ENCODE measurements around the gene PODXL. TPM values are rescaled to one million over a fixed set of nuclear protein-coding genes. Genes with fewer than 3 reads are reported as not detected.

PODXL gene
- total and polyA plus RNA-seq, 2 experiments from 2014 or later = 220 to 727 TPM

DNA sequence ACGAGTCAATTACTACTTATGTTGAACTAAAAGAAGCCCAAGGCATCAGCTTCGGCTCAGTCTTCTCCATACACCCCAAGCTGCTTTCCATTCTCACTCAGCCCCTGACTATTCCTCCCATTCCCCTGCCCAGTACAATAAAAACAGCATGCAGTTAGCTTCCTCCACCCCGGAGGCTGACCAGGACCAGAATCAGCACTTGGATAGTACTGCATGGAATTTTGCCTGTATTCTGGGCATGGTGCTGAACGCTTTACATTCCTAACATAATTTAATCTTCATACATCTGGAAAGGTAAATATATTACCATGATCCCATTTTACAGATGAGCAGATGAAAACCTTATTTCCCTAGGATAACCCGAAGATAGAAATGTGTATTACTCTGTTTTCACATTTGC lies 7.5 kb upstream of the PODXL start:
- TF ChIP-seq NANOG (IDR thresholded peaks at IDR 0.05; ENCODE audit: borderline replicate concordance) = no peak
- TF ChIP-seq JUNB (IDR thresholded peaks at IDR 0.05; ENCODE audit: unreplicated experiment) = no peak
- no peak for TF ChIP-seq CREB1 (CRISPR knock-in tag; IDR thresholded peaks at IDR 0.05; ENCODE audit: low read depth)
- TF ChIP-seq, protein P1, sequence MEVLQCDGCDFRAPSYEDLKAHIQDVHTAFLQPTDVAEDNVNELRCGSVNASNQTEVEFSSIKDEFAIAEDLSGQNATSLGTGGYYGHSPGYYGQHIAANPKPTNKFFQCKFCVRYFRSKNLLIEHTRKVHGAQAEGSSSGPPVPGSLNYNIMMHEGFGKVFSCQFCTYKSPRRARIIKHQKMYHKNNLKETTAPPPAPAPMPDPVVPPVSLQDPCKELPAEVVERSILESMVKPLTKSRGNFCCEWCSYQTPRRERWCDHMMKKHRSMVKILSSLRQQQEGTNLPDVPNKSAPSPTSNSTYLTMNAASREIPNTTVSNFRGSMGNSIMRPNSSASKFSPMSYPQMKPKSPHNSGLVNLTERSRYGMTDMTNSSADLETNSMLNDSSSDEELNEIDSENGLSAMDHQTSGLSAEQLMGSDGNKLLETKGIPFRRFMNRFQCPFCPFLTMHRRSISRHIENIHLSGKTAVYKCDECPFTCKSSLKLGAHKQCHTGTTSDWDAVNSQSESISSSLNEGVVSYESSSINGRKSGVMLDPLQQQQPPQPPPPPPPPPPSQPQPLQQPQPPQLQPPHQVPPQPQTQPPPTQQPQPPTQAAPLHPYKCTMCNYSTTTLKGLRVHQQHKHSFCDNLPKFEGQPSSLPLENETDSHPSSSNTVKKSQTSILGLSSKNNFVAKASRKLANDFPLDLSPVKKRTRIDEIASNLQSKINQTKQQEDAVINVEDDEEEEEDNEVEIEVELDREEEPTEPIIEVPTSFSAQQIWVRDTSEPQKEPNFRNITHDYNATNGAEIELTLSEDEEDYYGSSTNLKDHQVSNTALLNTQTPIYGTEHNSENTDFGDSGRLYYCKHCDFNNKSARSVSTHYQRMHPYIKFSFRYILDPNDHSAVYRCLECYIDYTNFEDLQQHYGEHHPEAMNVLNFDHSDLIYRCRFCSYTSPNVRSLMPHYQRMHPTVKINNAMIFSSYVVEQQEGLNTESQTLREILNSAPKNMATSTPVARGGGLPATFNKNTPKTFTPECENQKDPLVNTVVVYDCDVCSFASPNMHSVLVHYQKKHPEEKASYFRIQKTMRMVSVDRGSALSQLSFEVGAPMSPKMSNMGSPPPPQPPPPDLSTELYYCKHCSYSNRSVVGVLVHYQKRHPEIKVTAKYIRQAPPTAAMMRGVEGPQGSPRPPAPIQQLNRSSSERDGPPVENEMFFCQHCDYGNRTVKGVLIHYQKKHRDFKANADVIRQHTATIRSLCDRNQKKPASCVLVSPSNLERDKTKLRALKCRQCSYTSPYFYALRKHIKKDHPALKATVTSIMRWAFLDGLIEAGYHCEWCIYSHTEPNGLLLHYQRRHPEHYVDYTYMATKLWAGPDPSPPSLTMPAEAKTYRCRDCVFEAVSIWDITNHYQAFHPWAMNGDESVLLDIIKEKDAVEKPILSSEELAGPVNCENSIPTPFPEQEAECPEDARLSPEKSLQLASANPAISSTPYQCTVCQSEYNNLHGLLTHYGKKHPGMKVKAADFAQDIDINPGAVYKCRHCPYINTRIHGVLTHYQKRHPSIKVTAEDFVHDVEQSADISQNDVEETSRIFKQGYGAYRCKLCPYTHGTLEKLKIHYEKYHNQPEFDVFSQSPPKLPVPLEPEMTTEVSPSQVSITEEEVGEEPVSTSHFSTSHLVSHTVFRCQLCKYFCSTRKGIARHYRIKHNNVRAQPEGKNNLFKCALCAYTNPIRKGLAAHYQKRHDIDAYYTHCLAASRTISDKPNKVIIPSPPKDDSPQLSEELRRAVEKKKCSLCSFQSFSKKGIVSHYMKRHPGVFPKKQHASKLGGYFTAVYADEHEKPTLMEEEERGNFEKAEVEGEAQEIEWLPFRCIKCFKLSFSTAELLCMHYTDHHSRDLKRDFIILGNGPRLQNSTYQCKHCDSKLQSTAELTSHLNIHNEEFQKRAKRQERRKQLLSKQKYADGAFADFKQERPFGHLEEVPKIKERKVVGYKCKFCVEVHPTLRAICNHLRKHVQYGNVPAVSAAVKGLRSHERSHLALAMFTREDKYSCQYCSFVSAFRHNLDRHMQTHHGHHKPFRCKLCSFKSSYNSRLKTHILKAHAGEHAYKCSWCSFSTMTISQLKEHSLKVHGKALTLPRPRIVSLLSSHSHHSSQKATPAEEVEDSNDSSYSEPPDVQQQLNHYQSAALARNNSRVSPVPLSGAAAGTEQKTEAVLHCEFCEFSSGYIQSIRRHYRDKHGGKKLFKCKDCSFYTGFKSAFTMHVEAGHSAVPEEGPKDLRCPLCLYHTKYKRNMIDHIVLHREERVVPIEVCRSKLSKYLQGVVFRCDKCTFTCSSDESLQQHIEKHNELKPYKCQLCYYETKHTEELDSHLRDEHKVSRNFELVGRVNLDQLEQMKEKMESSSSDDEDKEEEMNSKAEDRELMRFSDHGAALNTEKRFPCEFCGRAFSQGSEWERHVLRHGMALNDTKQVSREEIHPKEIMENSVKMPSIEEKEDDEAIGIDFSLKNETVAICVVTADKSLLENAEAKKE (CRISPR knock-in tag; IDR thresholded peaks at IDR 0.05) = no peak
- TF ChIP-seq EZH2 (IDR thresholded peaks at IDR 0.05; ENCODE audit: low read depth, unreplicated experiment) = no peak
- no peak for TF ChIP-seq EZH2phosphoT487 (IDR thresholded peaks at IDR 0.05; ENCODE audit: unreplicated experiment)
- TF ChIP-seq ZNF331 (CRISPR knock-in tag; IDR thresholded peaks at IDR 0.05; ENCODE audit: low read depth) = no peak
- TF ChIP-seq POLR2AphosphoS5 (IDR thresholded peaks at IDR 0.05; ENCODE audit: low read depth) = no peak
- TF ChIP-seq, protein P2, sequence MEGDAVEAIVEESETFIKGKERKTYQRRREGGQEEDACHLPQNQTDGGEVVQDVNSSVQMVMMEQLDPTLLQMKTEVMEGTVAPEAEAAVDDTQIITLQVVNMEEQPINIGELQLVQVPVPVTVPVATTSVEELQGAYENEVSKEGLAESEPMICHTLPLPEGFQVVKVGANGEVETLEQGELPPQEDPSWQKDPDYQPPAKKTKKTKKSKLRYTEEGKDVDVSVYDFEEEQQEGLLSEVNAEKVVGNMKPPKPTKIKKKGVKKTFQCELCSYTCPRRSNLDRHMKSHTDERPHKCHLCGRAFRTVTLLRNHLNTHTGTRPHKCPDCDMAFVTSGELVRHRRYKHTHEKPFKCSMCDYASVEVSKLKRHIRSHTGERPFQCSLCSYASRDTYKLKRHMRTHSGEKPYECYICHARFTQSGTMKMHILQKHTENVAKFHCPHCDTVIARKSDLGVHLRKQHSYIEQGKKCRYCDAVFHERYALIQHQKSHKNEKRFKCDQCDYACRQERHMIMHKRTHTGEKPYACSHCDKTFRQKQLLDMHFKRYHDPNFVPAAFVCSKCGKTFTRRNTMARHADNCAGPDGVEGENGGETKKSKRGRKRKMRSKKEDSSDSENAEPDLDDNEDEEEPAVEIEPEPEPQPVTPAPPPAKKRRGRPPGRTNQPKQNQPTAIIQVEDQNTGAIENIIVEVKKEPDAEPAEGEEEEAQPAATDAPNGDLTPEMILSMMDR (conservative IDR thresholded peaks at IDR 0.05; ENCODE audit: low read depth in 2 of 2) = no peak
- no peak for TF ChIP-seq STAT1 (IDR thresholded peaks at IDR 0.05; ENCODE audit: unreplicated experiment)
- TF ChIP-seq, protein P3, sequence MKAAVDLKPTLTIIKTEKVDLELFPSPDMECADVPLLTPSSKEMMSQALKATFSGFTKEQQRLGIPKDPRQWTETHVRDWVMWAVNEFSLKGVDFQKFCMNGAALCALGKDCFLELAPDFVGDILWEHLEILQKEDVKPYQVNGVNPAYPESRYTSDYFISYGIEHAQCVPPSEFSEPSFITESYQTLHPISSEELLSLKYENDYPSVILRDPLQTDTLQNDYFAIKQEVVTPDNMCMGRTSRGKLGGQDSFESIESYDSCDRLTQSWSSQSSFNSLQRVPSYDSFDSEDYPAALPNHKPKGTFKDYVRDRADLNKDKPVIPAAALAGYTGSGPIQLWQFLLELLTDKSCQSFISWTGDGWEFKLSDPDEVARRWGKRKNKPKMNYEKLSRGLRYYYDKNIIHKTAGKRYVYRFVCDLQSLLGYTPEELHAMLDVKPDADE (IDR thresholded peaks at IDR 0.05) = no peak
- TF ChIP-seq, protein P4, sequence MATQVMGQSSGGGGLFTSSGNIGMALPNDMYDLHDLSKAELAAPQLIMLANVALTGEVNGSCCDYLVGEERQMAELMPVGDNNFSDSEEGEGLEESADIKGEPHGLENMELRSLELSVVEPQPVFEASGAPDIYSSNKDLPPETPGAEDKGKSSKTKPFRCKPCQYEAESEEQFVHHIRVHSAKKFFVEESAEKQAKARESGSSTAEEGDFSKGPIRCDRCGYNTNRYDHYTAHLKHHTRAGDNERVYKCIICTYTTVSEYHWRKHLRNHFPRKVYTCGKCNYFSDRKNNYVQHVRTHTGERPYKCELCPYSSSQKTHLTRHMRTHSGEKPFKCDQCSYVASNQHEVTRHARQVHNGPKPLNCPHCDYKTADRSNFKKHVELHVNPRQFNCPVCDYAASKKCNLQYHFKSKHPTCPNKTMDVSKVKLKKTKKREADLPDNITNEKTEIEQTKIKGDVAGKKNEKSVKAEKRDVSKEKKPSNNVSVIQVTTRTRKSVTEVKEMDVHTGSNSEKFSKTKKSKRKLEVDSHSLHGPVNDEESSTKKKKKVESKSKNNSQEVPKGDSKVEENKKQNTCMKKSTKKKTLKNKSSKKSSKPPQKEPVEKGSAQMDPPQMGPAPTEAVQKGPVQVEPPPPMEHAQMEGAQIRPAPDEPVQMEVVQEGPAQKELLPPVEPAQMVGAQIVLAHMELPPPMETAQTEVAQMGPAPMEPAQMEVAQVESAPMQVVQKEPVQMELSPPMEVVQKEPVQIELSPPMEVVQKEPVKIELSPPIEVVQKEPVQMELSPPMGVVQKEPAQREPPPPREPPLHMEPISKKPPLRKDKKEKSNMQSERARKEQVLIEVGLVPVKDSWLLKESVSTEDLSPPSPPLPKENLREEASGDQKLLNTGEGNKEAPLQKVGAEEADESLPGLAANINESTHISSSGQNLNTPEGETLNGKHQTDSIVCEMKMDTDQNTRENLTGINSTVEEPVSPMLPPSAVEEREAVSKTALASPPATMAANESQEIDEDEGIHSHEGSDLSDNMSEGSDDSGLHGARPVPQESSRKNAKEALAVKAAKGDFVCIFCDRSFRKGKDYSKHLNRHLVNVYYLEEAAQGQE (IDR thresholded peaks at IDR 0.05; ENCODE audit: unreplicated experiment) = no peak
- no peak for TF ChIP-seq ZNF114 (CRISPR knock-in tag; IDR thresholded peaks at IDR 0.05)
- H3K27me3 ChIP-seq (ENCODE audit: insufficient read depth) = no peaks in the 10 kb centered on the region
- Mint-ChIP-seq H3K9me3 (no peaks in the 10 kb centered on the region), H3K36me3 (ENCODE audit: low read depth) (no peaks in the 10 kb centered on the region; the same call in 2 of the 3 replicates), H3K27me3 (ENCODE audit: insufficient read depth, low read depth, poor library complexity) (peaks cover 11% of the 10 kb centered on the region), H3K4me1 (peaks cover 23% of the 10 kb centered on the region), H3K27ac (no peak overlapping the region), H3K4me3 (no peak overlapping the region)
- no peaks in the 10 kb centered on the region for H3K36me3 ChIP-seq (ENCODE audit: insufficient read depth)
- H3F3A ChIP-seq (replicated peaks; ENCODE audit: low read depth) = peaks cover 5% of the 10 kb centered on the region; the same call in 1 of the 2 replicates
- H4K20me1 ChIP-seq (replicated peaks; ENCODE audit: insufficient read depth) = no peaks in the 10 kb centered on the region
- no peak overlapping the region for H3K27ac ChIP-seq (ENCODE audit: low read depth)
- ATAC-seq = no peak; the same call in 2 of the 3 replicates
- peaks cover 11% of the 10 kb centered on the region; the same call in 1 of the 2 replicates for H3K9me2 ChIP-seq (ENCODE audit: insufficient read depth)
- no peak for DNase-seq (ENCODE audit: low spot score)
- H3K4me1 ChIP-seq (ENCODE audit: insufficient read depth) = peaks cover 16% of the 10 kb centered on the region
- no peak overlapping the region for H2AFZ ChIP-seq
- H3K4me2 ChIP-seq = no peak overlapping the region
- H3K4me3 ChIP-seq = no peak overlapping the region
- peaks cover 3% of the 10 kb centered on the region; the same call in 1 of the 2 replicates for H3K79me2 ChIP-seq (replicated peaks; ENCODE audit: insufficient read depth)
